Testis (tissue), 2 donors: ENCODE data around the gene LLGL2.

ENCODE experiments used
- POLR2A ChIP-seq: fragments of 450-650 bp; IDR thresholded peaks from one replicate; pipeline ENCODE4 v1.6.1; 2017; ENCODE audit warnings: antibody characterized with exemption, mild to moderate bottlenecking, moderate library complexity
- TF ChIP-seq, protein P1 (sequence below), 3 experiments: fragments of 450-650 bp in 2 of 3; fragments of 200-600 bp in 1 of 3; sonication (generic) in 1 of 3; IDR thresholded peaks; one replicate each; pipeline ENCODE4 v1.5.1; 2016 to 2019; ENCODE audit warnings: antibody characterized with exemption in 3 of 3, mild to moderate bottlenecking in 2 of 3, moderate library complexity in 1 of 3

DNA sequence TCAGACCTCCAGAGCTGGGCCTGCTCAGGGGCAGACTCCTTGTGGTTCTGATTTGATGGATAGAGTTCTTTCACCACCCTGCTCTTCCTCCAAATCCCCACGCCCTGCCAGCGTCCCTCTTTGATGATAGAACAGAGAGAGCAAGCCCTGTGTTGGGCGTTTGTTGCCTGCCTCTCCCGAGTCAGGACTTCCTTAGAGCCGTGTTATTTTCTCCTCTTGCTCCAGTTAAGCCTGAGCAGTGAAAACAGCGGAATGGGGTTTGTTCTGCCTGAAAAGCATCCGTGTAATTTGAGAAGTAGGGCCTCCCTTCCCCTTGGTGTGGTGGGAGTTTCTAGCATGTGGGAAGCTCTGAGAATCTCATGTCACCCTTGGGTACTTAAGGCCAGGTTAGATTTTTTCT lies 47.0 kb upstream of the LLGL2 start:
- TF ChIP-seq, protein P1, sequence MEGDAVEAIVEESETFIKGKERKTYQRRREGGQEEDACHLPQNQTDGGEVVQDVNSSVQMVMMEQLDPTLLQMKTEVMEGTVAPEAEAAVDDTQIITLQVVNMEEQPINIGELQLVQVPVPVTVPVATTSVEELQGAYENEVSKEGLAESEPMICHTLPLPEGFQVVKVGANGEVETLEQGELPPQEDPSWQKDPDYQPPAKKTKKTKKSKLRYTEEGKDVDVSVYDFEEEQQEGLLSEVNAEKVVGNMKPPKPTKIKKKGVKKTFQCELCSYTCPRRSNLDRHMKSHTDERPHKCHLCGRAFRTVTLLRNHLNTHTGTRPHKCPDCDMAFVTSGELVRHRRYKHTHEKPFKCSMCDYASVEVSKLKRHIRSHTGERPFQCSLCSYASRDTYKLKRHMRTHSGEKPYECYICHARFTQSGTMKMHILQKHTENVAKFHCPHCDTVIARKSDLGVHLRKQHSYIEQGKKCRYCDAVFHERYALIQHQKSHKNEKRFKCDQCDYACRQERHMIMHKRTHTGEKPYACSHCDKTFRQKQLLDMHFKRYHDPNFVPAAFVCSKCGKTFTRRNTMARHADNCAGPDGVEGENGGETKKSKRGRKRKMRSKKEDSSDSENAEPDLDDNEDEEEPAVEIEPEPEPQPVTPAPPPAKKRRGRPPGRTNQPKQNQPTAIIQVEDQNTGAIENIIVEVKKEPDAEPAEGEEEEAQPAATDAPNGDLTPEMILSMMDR (IDR thresholded peaks at IDR 0.05) = no peak
- TF ChIP-seq POLR2A = no peak
